ENCODE data around the gene SLC6A9. TPM values are rescaled to one million over a fixed set of nuclear protein-coding genes. Genes with fewer than 3 reads are reported as not detected.

Gene SLC6A9
- total and polyA plus RNA-seq, 2 experiments from 2014 or later = 14.4 to 20.0 TPM

DNA sequence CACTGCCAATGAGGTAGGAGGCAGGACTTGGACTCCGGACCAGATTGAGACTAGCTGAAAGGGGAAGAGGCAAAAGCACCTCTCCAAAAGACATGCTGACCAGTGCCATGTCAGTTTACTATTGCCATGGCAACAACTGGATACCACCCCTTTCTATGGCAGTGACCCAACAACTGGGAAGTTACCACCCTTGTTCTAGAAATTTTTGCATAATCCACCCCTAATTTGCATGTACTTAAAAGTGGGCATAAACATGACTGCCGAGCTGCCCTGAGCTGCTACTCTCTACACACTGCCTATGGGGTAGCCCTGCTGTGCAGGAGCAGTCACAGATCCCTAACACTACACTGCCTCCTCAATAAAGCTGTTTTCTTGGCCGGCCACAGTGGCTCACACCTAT lies 19.0 kb upstream of the SLC6A9 start (continued):
- TF ChIP-seq, protein P1, sequence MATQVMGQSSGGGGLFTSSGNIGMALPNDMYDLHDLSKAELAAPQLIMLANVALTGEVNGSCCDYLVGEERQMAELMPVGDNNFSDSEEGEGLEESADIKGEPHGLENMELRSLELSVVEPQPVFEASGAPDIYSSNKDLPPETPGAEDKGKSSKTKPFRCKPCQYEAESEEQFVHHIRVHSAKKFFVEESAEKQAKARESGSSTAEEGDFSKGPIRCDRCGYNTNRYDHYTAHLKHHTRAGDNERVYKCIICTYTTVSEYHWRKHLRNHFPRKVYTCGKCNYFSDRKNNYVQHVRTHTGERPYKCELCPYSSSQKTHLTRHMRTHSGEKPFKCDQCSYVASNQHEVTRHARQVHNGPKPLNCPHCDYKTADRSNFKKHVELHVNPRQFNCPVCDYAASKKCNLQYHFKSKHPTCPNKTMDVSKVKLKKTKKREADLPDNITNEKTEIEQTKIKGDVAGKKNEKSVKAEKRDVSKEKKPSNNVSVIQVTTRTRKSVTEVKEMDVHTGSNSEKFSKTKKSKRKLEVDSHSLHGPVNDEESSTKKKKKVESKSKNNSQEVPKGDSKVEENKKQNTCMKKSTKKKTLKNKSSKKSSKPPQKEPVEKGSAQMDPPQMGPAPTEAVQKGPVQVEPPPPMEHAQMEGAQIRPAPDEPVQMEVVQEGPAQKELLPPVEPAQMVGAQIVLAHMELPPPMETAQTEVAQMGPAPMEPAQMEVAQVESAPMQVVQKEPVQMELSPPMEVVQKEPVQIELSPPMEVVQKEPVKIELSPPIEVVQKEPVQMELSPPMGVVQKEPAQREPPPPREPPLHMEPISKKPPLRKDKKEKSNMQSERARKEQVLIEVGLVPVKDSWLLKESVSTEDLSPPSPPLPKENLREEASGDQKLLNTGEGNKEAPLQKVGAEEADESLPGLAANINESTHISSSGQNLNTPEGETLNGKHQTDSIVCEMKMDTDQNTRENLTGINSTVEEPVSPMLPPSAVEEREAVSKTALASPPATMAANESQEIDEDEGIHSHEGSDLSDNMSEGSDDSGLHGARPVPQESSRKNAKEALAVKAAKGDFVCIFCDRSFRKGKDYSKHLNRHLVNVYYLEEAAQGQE (IDR thresholded peaks at IDR 0.05; ENCODE audit: unreplicated experiment) = no peak
- TF ChIP-seq CREB1 (CRISPR knock-in tag; IDR thresholded peaks at IDR 0.05; ENCODE audit: low read depth) (no peak), CTCF (conservative IDR thresholded peaks at IDR 0.05; ENCODE audit: low read depth in 2 of 2) (no peak), EZH2 (IDR thresholded peaks at IDR 0.05; ENCODE audit: low read depth, unreplicated experiment) (no peak), NANOG (IDR thresholded peaks at IDR 0.05; ENCODE audit: borderline replicate concordance) (no peak), EZH2phosphoT487 (IDR thresholded peaks at IDR 0.05; ENCODE audit: unreplicated experiment) (no peak), POLR2AphosphoS5 (IDR thresholded peaks at IDR 0.05; ENCODE audit: low read depth) (no peak)

- Histone ChIP-seq H3K27me3 (ENCODE audit: insufficient read depth) (peaks cover 7% of the 10 kb centered on the region; the same call in 1 of the 2 replicates), H3K4me2 (no peak overlapping the region), H4K20me1 (replicated peaks; ENCODE audit: insufficient read depth) (no peaks in the 10 kb centered on the region), H3F3A (replicated peaks; ENCODE audit: low read depth) (no peaks in the 10 kb centered on the region), H3K36me3 (ENCODE audit: insufficient read depth) (no peaks in the 10 kb centered on the region), H3K4me3 (no peak overlapping the region), H3K79me2 (replicated peaks; ENCODE audit: insufficient read depth) (no peaks in the 10 kb centered on the region), H3K9me2 (ENCODE audit: insufficient read depth) (no peaks in the 10 kb centered on the region), H2AFZ (no peak overlapping the region), H3K4me1 (ENCODE audit: insufficient read depth) (no peaks in the 10 kb centered on the region), H3K27ac (ENCODE audit: low read depth) (no peak overlapping the region)
- ATAC-seq (no peak), DNase-seq (ENCODE audit: low spot score) (no peak)
- no peaks in the 10 kb centered on the region; the same call in 2 of the 3 replicates for H3K36me3 Mint-ChIP-seq (ENCODE audit: low read depth)
- peaks cover 4% of the 10 kb centered on the region for H3K27me3 Mint-ChIP-seq (ENCODE audit: insufficient read depth, low read depth, poor library complexity)
- no peaks in the 10 kb centered on the region for H3K4me1 Mint-ChIP-seq
- H3K27ac Mint-ChIP-seq = no peak overlapping the region
- no peak overlapping the region for H3K4me3 Mint-ChIP-seq
- no peaks in the 10 kb centered on the region for H3K9me3 Mint-ChIP-seq
- TF ChIP-seq EZH2 (IDR thresholded peaks at IDR 0.05; ENCODE audit: low read depth, unreplicated experiment) (no peak), POLR2AphosphoS5 (IDR thresholded peaks at IDR 0.05; ENCODE audit: low read depth) (no peak), ZNF114 (CRISPR knock-in tag; IDR thresholded peaks at IDR 0.05) (no peak), ZNF331 (CRISPR knock-in tag; IDR thresholded peaks at IDR 0.05; ENCODE audit: low read depth) (no peak)
- TF ChIP-seq, protein P2, sequence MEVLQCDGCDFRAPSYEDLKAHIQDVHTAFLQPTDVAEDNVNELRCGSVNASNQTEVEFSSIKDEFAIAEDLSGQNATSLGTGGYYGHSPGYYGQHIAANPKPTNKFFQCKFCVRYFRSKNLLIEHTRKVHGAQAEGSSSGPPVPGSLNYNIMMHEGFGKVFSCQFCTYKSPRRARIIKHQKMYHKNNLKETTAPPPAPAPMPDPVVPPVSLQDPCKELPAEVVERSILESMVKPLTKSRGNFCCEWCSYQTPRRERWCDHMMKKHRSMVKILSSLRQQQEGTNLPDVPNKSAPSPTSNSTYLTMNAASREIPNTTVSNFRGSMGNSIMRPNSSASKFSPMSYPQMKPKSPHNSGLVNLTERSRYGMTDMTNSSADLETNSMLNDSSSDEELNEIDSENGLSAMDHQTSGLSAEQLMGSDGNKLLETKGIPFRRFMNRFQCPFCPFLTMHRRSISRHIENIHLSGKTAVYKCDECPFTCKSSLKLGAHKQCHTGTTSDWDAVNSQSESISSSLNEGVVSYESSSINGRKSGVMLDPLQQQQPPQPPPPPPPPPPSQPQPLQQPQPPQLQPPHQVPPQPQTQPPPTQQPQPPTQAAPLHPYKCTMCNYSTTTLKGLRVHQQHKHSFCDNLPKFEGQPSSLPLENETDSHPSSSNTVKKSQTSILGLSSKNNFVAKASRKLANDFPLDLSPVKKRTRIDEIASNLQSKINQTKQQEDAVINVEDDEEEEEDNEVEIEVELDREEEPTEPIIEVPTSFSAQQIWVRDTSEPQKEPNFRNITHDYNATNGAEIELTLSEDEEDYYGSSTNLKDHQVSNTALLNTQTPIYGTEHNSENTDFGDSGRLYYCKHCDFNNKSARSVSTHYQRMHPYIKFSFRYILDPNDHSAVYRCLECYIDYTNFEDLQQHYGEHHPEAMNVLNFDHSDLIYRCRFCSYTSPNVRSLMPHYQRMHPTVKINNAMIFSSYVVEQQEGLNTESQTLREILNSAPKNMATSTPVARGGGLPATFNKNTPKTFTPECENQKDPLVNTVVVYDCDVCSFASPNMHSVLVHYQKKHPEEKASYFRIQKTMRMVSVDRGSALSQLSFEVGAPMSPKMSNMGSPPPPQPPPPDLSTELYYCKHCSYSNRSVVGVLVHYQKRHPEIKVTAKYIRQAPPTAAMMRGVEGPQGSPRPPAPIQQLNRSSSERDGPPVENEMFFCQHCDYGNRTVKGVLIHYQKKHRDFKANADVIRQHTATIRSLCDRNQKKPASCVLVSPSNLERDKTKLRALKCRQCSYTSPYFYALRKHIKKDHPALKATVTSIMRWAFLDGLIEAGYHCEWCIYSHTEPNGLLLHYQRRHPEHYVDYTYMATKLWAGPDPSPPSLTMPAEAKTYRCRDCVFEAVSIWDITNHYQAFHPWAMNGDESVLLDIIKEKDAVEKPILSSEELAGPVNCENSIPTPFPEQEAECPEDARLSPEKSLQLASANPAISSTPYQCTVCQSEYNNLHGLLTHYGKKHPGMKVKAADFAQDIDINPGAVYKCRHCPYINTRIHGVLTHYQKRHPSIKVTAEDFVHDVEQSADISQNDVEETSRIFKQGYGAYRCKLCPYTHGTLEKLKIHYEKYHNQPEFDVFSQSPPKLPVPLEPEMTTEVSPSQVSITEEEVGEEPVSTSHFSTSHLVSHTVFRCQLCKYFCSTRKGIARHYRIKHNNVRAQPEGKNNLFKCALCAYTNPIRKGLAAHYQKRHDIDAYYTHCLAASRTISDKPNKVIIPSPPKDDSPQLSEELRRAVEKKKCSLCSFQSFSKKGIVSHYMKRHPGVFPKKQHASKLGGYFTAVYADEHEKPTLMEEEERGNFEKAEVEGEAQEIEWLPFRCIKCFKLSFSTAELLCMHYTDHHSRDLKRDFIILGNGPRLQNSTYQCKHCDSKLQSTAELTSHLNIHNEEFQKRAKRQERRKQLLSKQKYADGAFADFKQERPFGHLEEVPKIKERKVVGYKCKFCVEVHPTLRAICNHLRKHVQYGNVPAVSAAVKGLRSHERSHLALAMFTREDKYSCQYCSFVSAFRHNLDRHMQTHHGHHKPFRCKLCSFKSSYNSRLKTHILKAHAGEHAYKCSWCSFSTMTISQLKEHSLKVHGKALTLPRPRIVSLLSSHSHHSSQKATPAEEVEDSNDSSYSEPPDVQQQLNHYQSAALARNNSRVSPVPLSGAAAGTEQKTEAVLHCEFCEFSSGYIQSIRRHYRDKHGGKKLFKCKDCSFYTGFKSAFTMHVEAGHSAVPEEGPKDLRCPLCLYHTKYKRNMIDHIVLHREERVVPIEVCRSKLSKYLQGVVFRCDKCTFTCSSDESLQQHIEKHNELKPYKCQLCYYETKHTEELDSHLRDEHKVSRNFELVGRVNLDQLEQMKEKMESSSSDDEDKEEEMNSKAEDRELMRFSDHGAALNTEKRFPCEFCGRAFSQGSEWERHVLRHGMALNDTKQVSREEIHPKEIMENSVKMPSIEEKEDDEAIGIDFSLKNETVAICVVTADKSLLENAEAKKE (CRISPR knock-in tag; IDR thresholded peaks at IDR 0.05) = no peak
- TF ChIP-seq, protein P1 (IDR thresholded peaks at IDR 0.05; ENCODE audit: unreplicated experiment) = no peak
Measured at GRCh38 chr1:44049839-44050238, 18.6 kb upstream of the SLC6A9 start.

Data from GM23338 (cell line).